HG02884 (cell line): ENCODE measurements around the gene ZP3.
"Not testable (repeated sequence)": the region's sequence is repeated elsewhere in the genome, so short reads cannot be mapped to it uniquely, and the experiment has no call there.

Source experiments
- ATAC-seq: cut with Tn5 transposase; IDR thresholded peaks from one replicate; pipeline ENCODE4 v1.9.1; 2021; ENCODE audit warnings: mild to moderate bottlenecking, moderate library complexity; ENCODE audit not compliant: unreplicated experiment

ZP3 gene

DNA sequence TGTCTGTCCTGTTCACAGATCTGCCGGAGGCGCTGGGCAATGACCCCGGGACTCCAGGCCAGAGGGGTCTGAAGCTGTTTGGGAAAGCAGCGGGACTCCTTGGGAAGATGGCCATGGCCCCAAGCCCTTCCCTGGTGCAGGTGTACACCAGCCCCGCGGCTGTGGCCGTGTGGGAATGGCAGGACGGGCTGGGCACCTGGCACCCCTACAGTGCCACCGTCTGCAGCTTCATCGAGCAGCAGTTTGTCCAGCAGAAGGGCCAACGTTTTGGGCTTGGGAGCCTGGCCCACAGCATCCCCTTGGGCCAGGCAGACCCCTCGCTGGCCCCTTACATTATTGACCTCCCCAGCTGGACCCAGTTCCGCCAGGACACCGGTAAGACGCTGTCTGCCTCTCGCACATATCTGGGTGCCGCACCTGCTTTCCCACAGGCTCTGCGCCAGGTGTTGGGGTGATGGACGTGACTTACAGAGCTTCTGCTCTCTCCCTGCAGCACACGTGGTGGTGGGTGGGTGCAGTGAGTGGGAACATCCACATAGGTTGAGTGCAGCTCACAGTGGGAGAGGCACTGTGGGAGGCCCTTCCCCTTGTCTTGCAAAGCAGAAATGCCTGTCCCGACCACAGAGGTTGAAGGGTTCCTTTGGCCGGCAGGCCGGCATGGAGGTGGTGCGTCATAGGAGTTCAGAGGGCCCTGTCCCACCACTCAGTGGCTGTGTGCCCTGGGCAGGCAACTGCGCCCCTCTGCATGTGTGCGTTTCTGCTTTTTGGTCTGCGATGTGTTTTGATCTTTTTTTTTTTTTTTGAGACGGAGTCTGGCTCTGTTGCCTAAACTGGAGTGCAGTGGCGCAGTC, 55.9 kb downstream of the ZP3 start:
- ATAC-seq, result not testable (repeated sequence)

GRCh38 chr7:76482660-76483059, 57.9 kb downstream of the ZP3 start:
- not testable (repeated sequence) for ATAC-seq

GRCh38 chr7:76483081-76483480, 58.3 kb downstream of the ZP3 start:
- ATAC-seq, result not testable (repeated sequence)

GRCh38 chr7:76484456-76484855, 59.7 kb downstream of the ZP3 start:
- ATAC-seq, result not testable (repeated sequence)

GRCh38 chr7:76485822-76486610, 61.3 kb downstream of the ZP3 start:
- peak; percentile 6 for ATAC-seq

GRCh38 chr7:76486618-76487017, 61.9 kb downstream of the ZP3 start:
- ATAC-seq, result peak; percentile 99

DNA sequence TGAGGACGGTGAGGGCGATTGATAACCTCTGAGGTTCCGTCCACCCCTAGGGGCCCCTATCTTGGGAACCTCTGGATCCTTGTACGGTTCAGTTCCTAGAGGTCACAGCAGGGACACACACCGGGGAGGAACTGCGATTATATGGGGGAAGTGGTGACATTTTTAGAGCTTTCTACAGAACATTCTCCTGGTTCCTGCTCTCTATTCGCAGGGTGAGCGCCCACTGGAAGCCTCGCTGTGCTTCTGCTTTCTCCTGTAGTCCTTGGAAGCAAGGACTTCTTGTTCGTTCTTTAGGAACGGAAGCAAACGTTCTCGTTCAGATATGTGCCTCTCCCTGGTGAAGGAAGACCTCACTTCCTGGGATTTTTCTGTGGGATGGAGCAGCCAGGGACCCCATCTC, 63.2 kb downstream of the ZP3 start:
- ATAC-seq, result not testable (repeated sequence)
